Measurements from ENCODE around the gene RXFP4. TPM values are rescaled to one million over a fixed set of nuclear protein-coding genes. Genes with fewer than 3 reads are reported as not detected.
A peak's percentile ranks its signal among the peaks of the same experiment; 100 is the strongest.

Gene RXFP4
- total and polyA plus RNA-seq, 9 of the 15 experiments (the other 6 are each of a cell fraction or from before 2014, with no cell fraction given) = 0.64 TPM; not detected in 8

- TF ChIP-seq FOXP4 (CRISPR knock-in tag; IDR thresholded peaks at IDR 0.05; ENCODE audit: borderline replicate concordance) (no peak), TARDBP (IDR thresholded peaks at IDR 0.05) (no peak), SMAD1 (IDR thresholded peaks at IDR 0.05; ENCODE audit: low read depth, low read length, partially characterized antibody) (no peak), KLF10 (CRISPR knock-in tag; IDR thresholded peaks at IDR 0.05) (no peak), ZBTB9 (CRISPR knock-in tag; IDR thresholded peaks at IDR 0.05) (no peak), ARID3A (IDR thresholded peaks at IDR 0.05; ENCODE audit: borderline replicate concordance, low read depth, low read length) (no peak), ZNF184 (CRISPR knock-in tag; IDR thresholded peaks at IDR 0.05) (no peak), JUND (IDR thresholded peaks at IDR 0.05; ENCODE audit: borderline replicate concordance, low read depth, low read length) (peak; percentile 44), JUND (tag; IDR thresholded peaks at IDR 0.05; ENCODE audit: borderline replicate concordance, low read depth, low read length) (no peak), KLF6 (CRISPR knock-in tag; IDR thresholded peaks at IDR 0.05; ENCODE audit: borderline replicate concordance) (no peak), RBM25 (IDR thresholded peaks at IDR 0.05; ENCODE audit: low read depth, low read length, severe bottlenecking) (no peak), ZNF134 (CRISPR knock-in tag; conservative IDR thresholded peaks at IDR 0.05) (no peak), FOXP1 (CRISPR knock-in tag; IDR thresholded peaks at IDR 0.05) (0 out of 2 replicates have a peak, but pooled peaks have one; percentile 14), NRF1 (conservative IDR thresholded peaks at IDR 0.05 in 1 of 2, IDR thresholded peaks at IDR 0.05 in 1 of 2) (no peak), ZNF24 (IDR thresholded peaks at IDR 0.05) (0 out of 2 replicates have a peak, but pooled peaks have one; percentile 12)
- TF ChIP-seq, protein P1, sequence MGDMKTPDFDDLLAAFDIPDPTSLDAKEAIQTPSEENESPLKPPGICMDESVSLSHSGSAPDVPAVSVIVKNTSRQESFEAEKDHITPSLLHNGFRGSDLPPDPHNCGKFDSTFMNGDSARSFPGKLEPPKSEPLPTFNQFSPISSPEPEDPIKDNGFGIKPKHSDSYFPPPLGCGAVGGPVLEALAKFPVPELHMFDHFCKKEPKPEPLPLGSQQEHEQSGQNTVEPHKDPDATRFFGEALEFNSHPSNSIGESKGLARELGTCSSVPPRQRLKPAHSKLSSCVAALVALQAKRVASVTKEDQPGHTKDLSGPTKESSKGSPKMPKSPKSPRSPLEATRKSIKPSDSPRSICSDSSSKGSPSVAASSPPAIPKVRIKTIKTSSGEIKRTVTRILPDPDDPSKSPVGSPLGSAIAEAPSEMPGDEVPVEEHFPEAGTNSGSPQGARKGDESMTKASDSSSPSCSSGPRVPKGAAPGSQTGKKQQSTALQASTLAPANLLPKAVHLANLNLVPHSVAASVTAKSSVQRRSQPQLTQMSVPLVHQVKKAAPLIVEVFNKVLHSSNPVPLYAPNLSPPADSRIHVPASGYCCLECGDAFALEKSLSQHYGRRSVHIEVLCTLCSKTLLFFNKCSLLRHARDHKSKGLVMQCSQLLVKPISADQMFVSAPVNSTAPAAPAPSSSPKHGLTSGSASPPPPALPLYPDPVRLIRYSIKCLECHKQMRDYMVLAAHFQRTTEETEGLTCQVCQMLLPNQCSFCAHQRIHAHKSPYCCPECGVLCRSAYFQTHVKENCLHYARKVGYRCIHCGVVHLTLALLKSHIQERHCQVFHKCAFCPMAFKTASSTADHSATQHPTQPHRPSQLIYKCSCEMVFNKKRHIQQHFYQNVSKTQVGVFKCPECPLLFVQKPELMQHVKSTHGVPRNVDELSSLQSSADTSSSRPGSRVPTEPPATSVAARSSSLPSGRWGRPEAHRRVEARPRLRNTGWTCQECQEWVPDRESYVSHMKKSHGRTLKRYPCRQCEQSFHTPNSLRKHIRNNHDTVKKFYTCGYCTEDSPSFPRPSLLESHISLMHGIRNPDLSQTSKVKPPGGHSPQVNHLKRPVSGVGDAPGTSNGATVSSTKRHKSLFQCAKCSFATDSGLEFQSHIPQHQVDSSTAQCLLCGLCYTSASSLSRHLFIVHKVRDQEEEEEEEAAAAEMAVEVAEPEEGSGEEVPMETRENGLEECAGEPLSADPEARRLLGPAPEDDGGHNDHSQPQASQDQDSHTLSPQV (IDR thresholded peaks at IDR 0.05) = 0 out of 2 replicates have a peak, but pooled peaks have one; percentile 18
Observed at GRCh38 chr1:155989242-155990004, 48.0 kb downstream of the RXFP4 start (continued).
